Measurements from ENCODE around the gene LCN9. TPM values are rescaled to one million over a fixed set of nuclear protein-coding genes. Genes with fewer than 3 reads are reported as not detected.

Gene LCN9
- total and polyA plus RNA-seq, 2 of the 13 experiments (the other 11 are each of a cell fraction or from before 2014, with no cell fraction given), result not detected

DNA sequence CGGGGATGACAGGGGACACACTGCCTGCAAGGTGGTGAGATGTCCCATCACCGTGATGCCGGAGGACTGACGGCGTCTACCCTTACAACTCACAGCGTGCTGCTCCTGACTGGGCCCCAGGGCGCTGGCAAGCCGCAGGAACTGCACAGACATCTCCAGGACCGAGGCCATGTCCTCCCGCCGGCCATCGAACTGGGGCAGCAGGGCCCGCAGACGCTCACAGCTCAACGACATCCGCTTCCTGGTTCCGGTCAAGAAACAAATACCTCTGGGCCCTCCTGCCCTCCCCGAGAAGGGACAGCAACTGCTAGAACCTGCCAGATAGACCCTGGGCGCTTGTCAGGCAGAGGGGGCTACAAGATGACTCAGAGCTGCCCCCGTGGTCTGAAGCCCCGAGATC lies 35.1 kb downstream of the LCN9 start:
- 31% methylated on average over 3 of the region's 21 CpGs for WGBS (ENCODE audit: low lambda C conversion rate)
- Histone ChIP-seq H3K4me2 (ENCODE audit: low read depth, low read length) (peak overlapping the region; percentile 34; the same call in 1 of the 2 replicates), H3K27ac (ENCODE audit: extremely low read length, insufficient read depth, low read length) (no peak overlapping the region), H3K36me3 (replicated peaks in 1 of 2; ENCODE audit: control insufficient read depth in 1 of 2, insufficient read depth in 2 of 2, low read length in 2 of 2) (no peaks in the 10 kb centered on the region), H4K20me1 (ENCODE audit: insufficient read depth, low read length) (0 out of 2 replicates have a peak, but pooled peaks cover 4% of the 10 kb centered on the region), H3K9ac (ENCODE audit: insufficient read depth, low read depth, low read length) (no peak overlapping the region), H3K9me3 (ENCODE audit: low read length) (no peaks in the 10 kb centered on the region), H3K27me3 (ENCODE audit: control insufficient read depth in 1 of 2, insufficient read depth in 2 of 2, low read length in 2 of 2) (peaks cover 27 to 81% of the 10 kb centered on the region in 2 experiments), H2AFZ (ENCODE audit: low read length) (no peak overlapping the region), H3K4me3 (replicated peaks in 1 of 3; ENCODE audit: insufficient read depth in 1 of 3, low read depth in 2 of 3, low read length in 3 of 3) (peak overlapping the region in 2 of 3 experiments; percentile 13 to 30; a peak in 2 of 6 replicates), H3K79me2 (ENCODE audit: insufficient read depth, low read length) (no peaks in the 10 kb centered on the region), H3K4me1 (ENCODE audit: insufficient read depth, low read length) (no peaks in the 10 kb centered on the region)
- no peak for TF ChIP-seq RBM22 (optimal IDR thresholded peaks at IDR 0.05; ENCODE audit: low read length)
- TF ChIP-seq HOXA9 (CRISPR knock-in tag; IDR thresholded peaks at IDR 0.05; ENCODE audit: borderline replicate concordance), result no peak
- TF ChIP-seq ZNF331 (CRISPR knock-in tag; IDR thresholded peaks at IDR 0.05), result no peak
- TF ChIP-seq, protein P1, sequence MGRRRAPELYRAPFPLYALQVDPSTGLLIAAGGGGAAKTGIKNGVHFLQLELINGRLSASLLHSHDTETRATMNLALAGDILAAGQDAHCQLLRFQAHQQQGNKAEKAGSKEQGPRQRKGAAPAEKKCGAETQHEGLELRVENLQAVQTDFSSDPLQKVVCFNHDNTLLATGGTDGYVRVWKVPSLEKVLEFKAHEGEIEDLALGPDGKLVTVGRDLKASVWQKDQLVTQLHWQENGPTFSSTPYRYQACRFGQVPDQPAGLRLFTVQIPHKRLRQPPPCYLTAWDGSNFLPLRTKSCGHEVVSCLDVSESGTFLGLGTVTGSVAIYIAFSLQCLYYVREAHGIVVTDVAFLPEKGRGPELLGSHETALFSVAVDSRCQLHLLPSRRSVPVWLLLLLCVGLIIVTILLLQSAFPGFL (CRISPR knock-in tag; IDR thresholded peaks at IDR 0.05), result no peak
- no peak for TF ChIP-seq MIXL1 (CRISPR knock-in tag; IDR thresholded peaks at IDR 0.05)
- peak; percentile 44 for TF ChIP-seq GABPA (IDR thresholded peaks at IDR 0.05; ENCODE audit: low read depth, low read length)
- peak; percentile 66 for TF ChIP-seq GABPA (CRISPR knock-in tag; IDR thresholded peaks at IDR 0.05; ENCODE audit: low read depth)
- TF ChIP-seq RAD21 (CRISPR knock-in tag; IDR thresholded peaks at IDR 0.05), result no peak
- TF ChIP-seq ZNF382 (CRISPR knock-in tag; IDR thresholded peaks at IDR 0.05; ENCODE audit: borderline replicate concordance), result no peak
- peak; percentile 36; the same call in 1 of the 2 replicates for TF ChIP-seq ZNF687 (CRISPR knock-in tag; IDR thresholded peaks at IDR 0.05)
- TF ChIP-seq SOX13 (IDR thresholded peaks at IDR 0.05), result no peak
- TF ChIP-seq SOX13 (CRISPR knock-in tag; conservative IDR thresholded peaks at IDR 0.05 in 1 of 2, IDR thresholded peaks at IDR 0.05 in 1 of 2), result no peak
- peak; percentile 45; the same call in 1 of the 2 replicates for TF ChIP-seq GABPB1 (CRISPR knock-in tag; IDR thresholded peaks at IDR 0.05)
- TF ChIP-seq ZNF569 (CRISPR knock-in tag; IDR thresholded peaks at IDR 0.05; ENCODE audit: borderline replicate concordance), result no peak
- TF ChIP-seq NONO (IDR thresholded peaks at IDR 0.05), result no peak
- no peak for TF ChIP-seq NONO (CRISPR knock-in tag; conservative IDR thresholded peaks at IDR 0.05)
- TF ChIP-seq ZNF773 (CRISPR knock-in tag; IDR thresholded peaks at IDR 0.05; ENCODE audit: borderline replicate concordance), result no peak
- no peak for TF ChIP-seq TIGD3 (CRISPR knock-in tag; IDR thresholded peaks at IDR 0.05; ENCODE audit: borderline replicate concordance)
- TF ChIP-seq ZFX (CRISPR knock-in tag; IDR thresholded peaks at IDR 0.05; ENCODE audit: low read depth), result peak; percentile 26; the same call in 1 of the 2 replicates
- no peak for TF ChIP-seq ZNF737 (CRISPR knock-in tag; IDR thresholded peaks at IDR 0.05; ENCODE audit: borderline replicate concordance)
- peak; percentile 26; the same call in 1 of the 2 replicates for TF ChIP-seq ZFY (CRISPR knock-in tag; IDR thresholded peaks at IDR 0.05)
- FAIRE-seq, result no peak
- in situ Hi-C loops (cut with HindIII; ENCODE audit: extremely low pct_ligation_motif_present, low pct_unique_long_range_greater_than_20kb), result no loop called here
- BruUV-seq (replicated peaks), result no TSS peak
- intact Hi-C loops (cut with micrococcal nuclease; ENCODE audit: unreplicated experiment), result no loop called here
- ATAC-seq, result no peak
- ChIA-PET CTCF (ENCODE audit: low intra/inter-chr PET ratio, low total read pairs) (no interaction called here), POLR2A (no interaction called here)
- DNase-seq (ENCODE audit: low spot score), result no peak
